HepG2 (cell line): Measurements from ENCODE around the gene RBM14. TPM values are rescaled to one million over a fixed set of nuclear protein-coding genes. Genes with fewer than 3 reads are reported as not detected.

Experiments
- AGO2 ChIP-seq: fragments of 200-400 bp; formaldehyde crosslinking; optimal IDR thresholded peaks from 2 replicates; pipeline ENCODE3; 2017; ENCODE audit warnings: mild to moderate bottlenecking, low read depth, low read length, moderate library complexity
- DBP ChIP-seq: sonication (generic); formaldehyde crosslinking; IDR thresholded peaks from 2 replicates; pipeline ENCODE4 v1.4.0; 2020; ENCODE audit warnings: missing genetic modification reagents; ENCODE audit errors: not compliant biosample characterization
- EZH2 ChIP-seq: conservative IDR thresholded peaks from 2 replicates; pipeline ENCODE4 v1.6.1; 2012; ENCODE audit warnings: mild to moderate bottlenecking, low read depth, low read length, moderate library complexity
- GMEB2 ChIP-seq: IDR thresholded peaks from 2 replicates; pipeline ENCODE4 v1.6.1; 2016; ENCODE audit warnings: missing biosample characterization, missing genetic modification reagents, low read depth
- GZF1 ChIP-seq: sonication (generic); formaldehyde crosslinking; IDR thresholded peaks from 2 replicates; pipeline ENCODE4 v1.5.1; 2020; ENCODE audit warnings: mild to moderate bottlenecking, missing genetic modification reagents
- PHF20 ChIP-seq: sonication (generic); formaldehyde crosslinking; IDR thresholded peaks from 2 replicates; pipeline ENCODE4 v1.5.0; 2020; ENCODE audit warnings: mild to moderate bottlenecking, missing genetic modification reagents
- REL ChIP-seq: sonication (generic); formaldehyde crosslinking; conservative IDR thresholded peaks from 2 replicates; pipeline ENCODE4 v1.8.0; 2022; ENCODE audit warnings: mild to moderate bottlenecking, missing genetic modification reagents, moderate library complexity
- SALL2 ChIP-seq: sonication (generic); formaldehyde crosslinking; IDR thresholded peaks from 2 replicates; pipeline ENCODE4 v1.8.1; 2023; ENCODE audit warnings: mild to moderate bottlenecking, missing genetic modification reagents, inconsistent platforms
- TCF7 ChIP-seq: sonication (generic); IDR thresholded peaks from 2 replicates; pipeline ENCODE4 v1.6.1; 2016; ENCODE audit warnings: antibody characterized with exemption, low read depth
- U2AF1 ChIP-seq: fragments of 200-400 bp; formaldehyde crosslinking; optimal IDR thresholded peaks from 2 replicates; pipeline ENCODE3; 2017; ENCODE audit warnings: mild to moderate bottlenecking, low read depth, low read length
- ZBTB42 ChIP-seq: sonication (generic); formaldehyde crosslinking; IDR thresholded peaks from 2 replicates; pipeline ENCODE4 v1.5.0; 2020; ENCODE audit warnings: mild to moderate bottlenecking, missing genetic modification reagents
- ZKSCAN5 ChIP-seq: sonication (generic); formaldehyde crosslinking; IDR thresholded peaks from 2 replicates; pipeline ENCODE4 v1.5.1; 2020; ENCODE audit warnings: mild to moderate bottlenecking, missing genetic modification reagents
- ZNF124 ChIP-seq: sonication (generic); formaldehyde crosslinking; IDR thresholded peaks from 2 replicates; pipeline ENCODE4 v1.4.0; 2020; ENCODE audit warnings: missing genetic modification reagents
- ZNF235 ChIP-seq: sonication (generic); formaldehyde crosslinking; IDR thresholded peaks from 2 replicates; pipeline ENCODE4 v1.8.1; 2023; ENCODE audit warnings: mild to moderate bottlenecking, missing genetic modification reagents, borderline replicate concordance
- ZNF282 ChIP-seq: fragments of 450-650 bp; IDR thresholded peaks from 2 replicates; pipeline ENCODE4 v1.6.1; 2018; ENCODE audit not compliant: partially characterized antibody
- ZNF615 ChIP-seq: sonication (generic); formaldehyde crosslinking; IDR thresholded peaks from 2 replicates; pipeline ENCODE4 v1.5.0; 2020; ENCODE audit warnings: mild to moderate bottlenecking, missing genetic modification reagents, borderline replicate concordance
- ZSCAN30 ChIP-seq: sonication (generic); formaldehyde crosslinking; IDR thresholded peaks from 2 replicates; pipeline ENCODE4 v1.5.0; 2020; ENCODE audit warnings: mild to moderate bottlenecking, missing genetic modification reagents
- polyA plus RNA-seq, 8 experiments: library from polyadenylated mRNA; depleted of rRNA in 3 of 8; stranded (reverse) in 7 of 8; unstranded in 1 of 8; fragments of >200 nt; fragmentation: Illumina TruSeq in 4 of 8; extraction: Trizol in 4 of 8; gene quantifications; 2 replicates each; pipeline versions ENCODE4 v1.2.1 to v1.2.3, GENCODE V29; 2011 to 2016; ENCODE audit warnings: low read depth in 4 of 8, missing spikeins in 1 of 8, mixed read lengths in 1 of 8; ENCODE audit not compliant: insufficient read depth in 1 of 8
- total RNA-seq, 5 experiments: library from RNA; depleted of rRNA; stranded (reverse); fragments of >200 nt; fragmentation: Illumina TruSeq; extraction: Trizol; gene quantifications; 2 replicates each; pipeline ENCODE4 v1.2.3, GENCODE V29; 2016; ENCODE audit warnings: low read depth in 1 of 5
- TF ChIP-seq, protein P1 (sequence below), 2 experiments: IDR thresholded peaks; 2 replicates each; pipeline ENCODE4 v1.6.1; 2011 to 2012; ENCODE audit warnings: low read length in 2 of 2, borderline replicate concordance in 1 of 2, low read depth in 1 of 2, mild to moderate bottlenecking in 1 of 2, moderate library complexity in 1 of 2
- TF ChIP-seq, protein P2 (sequence below): sonication (generic); formaldehyde crosslinking; IDR thresholded peaks from 2 replicates; pipeline ENCODE4 v1.4.0; 2020; ENCODE audit warnings: missing genetic modification reagents, low read depth, mild to moderate bottlenecking, borderline replicate concordance

RBM14 gene
- total and polyA plus RNA-seq, 2 of the 13 experiments (the other 11 are each of a cell fraction or from before 2014, with no cell fraction given): 12.7 to 44.1 TPM

GRCh38 chr11:66638177-66639065, 22.0 kb downstream of the RBM14 start, which contains the start of gene RBM4 (continued):
- TF ChIP-seq, protein P1, sequence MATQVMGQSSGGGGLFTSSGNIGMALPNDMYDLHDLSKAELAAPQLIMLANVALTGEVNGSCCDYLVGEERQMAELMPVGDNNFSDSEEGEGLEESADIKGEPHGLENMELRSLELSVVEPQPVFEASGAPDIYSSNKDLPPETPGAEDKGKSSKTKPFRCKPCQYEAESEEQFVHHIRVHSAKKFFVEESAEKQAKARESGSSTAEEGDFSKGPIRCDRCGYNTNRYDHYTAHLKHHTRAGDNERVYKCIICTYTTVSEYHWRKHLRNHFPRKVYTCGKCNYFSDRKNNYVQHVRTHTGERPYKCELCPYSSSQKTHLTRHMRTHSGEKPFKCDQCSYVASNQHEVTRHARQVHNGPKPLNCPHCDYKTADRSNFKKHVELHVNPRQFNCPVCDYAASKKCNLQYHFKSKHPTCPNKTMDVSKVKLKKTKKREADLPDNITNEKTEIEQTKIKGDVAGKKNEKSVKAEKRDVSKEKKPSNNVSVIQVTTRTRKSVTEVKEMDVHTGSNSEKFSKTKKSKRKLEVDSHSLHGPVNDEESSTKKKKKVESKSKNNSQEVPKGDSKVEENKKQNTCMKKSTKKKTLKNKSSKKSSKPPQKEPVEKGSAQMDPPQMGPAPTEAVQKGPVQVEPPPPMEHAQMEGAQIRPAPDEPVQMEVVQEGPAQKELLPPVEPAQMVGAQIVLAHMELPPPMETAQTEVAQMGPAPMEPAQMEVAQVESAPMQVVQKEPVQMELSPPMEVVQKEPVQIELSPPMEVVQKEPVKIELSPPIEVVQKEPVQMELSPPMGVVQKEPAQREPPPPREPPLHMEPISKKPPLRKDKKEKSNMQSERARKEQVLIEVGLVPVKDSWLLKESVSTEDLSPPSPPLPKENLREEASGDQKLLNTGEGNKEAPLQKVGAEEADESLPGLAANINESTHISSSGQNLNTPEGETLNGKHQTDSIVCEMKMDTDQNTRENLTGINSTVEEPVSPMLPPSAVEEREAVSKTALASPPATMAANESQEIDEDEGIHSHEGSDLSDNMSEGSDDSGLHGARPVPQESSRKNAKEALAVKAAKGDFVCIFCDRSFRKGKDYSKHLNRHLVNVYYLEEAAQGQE (IDR thresholded peaks at IDR 0.05; ENCODE audit: borderline replicate concordance in 1 of 2, low read depth in 1 of 2, low read length in 2 of 2): 0 out of 4 replicates have a peak, but pooled peaks of 1 of the 2 experiments have one; percentile 46
- TF ChIP-seq REL (CRISPR knock-in tag) (0 out of 2 replicates have a peak, but pooled peaks have one; percentile 71), ZNF235 (CRISPR knock-in tag) (peak; percentile 65; the same call in 1 of the 2 replicates), PHF20 (CRISPR knock-in tag) (peak; percentile 67; the same call in 1 of the 2 replicates), DBP (CRISPR knock-in tag) (no peak), ZNF124 (CRISPR knock-in tag) (no peak), ZSCAN30 (no peak), SALL2 (CRISPR knock-in tag) (peak; percentile 70; the same call in 1 of the 2 replicates), U2AF1 (peak; percentile 64), EZH2 (no peak), GMEB2 (CRISPR knock-in tag) (peak; percentile 67; the same call in 1 of the 2 replicates), ZBTB42 (CRISPR knock-in tag) (no peak), TCF7 (no peak), ZNF615 (CRISPR knock-in tag) (no peak), GZF1 (CRISPR knock-in tag) (no peak; the same call in 1 of the 2 replicates), ZKSCAN5 (CRISPR knock-in tag) (no peak), AGO2 (peak; percentile 99), ZNF282 (no peak)
- TF ChIP-seq, protein P2, sequence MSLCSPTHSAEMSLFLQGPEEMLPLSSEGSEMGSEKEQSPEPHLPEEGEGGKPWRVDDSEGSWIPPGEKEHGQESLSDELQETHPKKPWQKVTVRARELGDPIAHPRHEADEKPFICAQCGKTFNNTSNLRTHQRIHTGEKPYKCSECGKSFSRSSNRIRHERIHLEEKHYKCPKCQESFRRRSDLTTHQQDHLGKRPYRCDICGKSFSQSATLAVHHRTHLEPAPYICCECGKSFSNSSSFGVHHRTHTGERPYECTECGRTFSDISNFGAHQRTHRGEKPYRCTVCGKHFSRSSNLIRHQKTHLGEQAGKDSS: no peak
